PC-3 (cell line): ENCODE data around the gene ZC3H4.

ENCODE experiments used
- CTCF ChIP-seq: fragments of 300-600 bp; sonication (generic); conservative IDR thresholded peaks from 2 replicates; pipeline ENCODE4 v1.5.1; 2017; ENCODE audit warnings: antibody characterized with exemption, low read depth, mild to moderate bottlenecking, low read length
- EZH2 ChIP-seq: fragments of 300-600 bp; sonication (generic); IDR thresholded peaks from one replicate; pipeline ENCODE4 v1.6.1; 2017; ENCODE audit warnings: antibody characterized with exemption, mild to moderate bottlenecking, low read length; ENCODE audit not compliant: unreplicated experiment

GRCh38 chr19:47120470-47121067 lies 7.0 kb upstream of the ZC3H4 start:
- TF ChIP-seq CTCF, result no peak
- TF ChIP-seq EZH2, result no peak
